ENCODE results near the gene P3H2.

P3H2 gene

GRCh38 chr3:190032923-190033322 is 87.8 kb downstream of the P3H2 start:
- no peaks in the 10 kb centered on the region for H3K36me3 ChIP-seq (ENCODE audit: insufficient read depth, low read length)
- no peaks in the 10 kb centered on the region for H3K9me3 ChIP-seq (ENCODE audit: insufficient read depth, low read length, severe bottlenecking)
- H3K27ac ChIP-seq (ENCODE audit: low read length), result no peak overlapping the region
- H3K9ac ChIP-seq (ENCODE audit: low read depth, low read length), result no peak overlapping the region
- no peaks in the 10 kb centered on the region for H3K4me1 ChIP-seq (ENCODE audit: insufficient read depth, low read length)
- DNase-seq (no peak), ATAC-seq (ENCODE audit: insufficient read depth, low read depth) (no peak)
- no peaks in the 10 kb centered on the region for H3K79me2 ChIP-seq (ENCODE audit: insufficient read depth, low read length)
- H3K4me2 ChIP-seq (ENCODE audit: insufficient read depth, low read length), result no peak overlapping the region
- no peak overlapping the region for H2AFZ ChIP-seq (ENCODE audit: low read depth, low read length)
- no peaks in the 10 kb centered on the region for H3K27me3 ChIP-seq (ENCODE audit: insufficient read depth, low read length, poor library complexity)
- TF ChIP-seq EZH2 (IDR thresholded peaks at IDR 0.05; ENCODE audit: borderline replicate concordance, low read depth, low read length, severe bottlenecking), result no peak
- TF ChIP-seq, protein P1, sequence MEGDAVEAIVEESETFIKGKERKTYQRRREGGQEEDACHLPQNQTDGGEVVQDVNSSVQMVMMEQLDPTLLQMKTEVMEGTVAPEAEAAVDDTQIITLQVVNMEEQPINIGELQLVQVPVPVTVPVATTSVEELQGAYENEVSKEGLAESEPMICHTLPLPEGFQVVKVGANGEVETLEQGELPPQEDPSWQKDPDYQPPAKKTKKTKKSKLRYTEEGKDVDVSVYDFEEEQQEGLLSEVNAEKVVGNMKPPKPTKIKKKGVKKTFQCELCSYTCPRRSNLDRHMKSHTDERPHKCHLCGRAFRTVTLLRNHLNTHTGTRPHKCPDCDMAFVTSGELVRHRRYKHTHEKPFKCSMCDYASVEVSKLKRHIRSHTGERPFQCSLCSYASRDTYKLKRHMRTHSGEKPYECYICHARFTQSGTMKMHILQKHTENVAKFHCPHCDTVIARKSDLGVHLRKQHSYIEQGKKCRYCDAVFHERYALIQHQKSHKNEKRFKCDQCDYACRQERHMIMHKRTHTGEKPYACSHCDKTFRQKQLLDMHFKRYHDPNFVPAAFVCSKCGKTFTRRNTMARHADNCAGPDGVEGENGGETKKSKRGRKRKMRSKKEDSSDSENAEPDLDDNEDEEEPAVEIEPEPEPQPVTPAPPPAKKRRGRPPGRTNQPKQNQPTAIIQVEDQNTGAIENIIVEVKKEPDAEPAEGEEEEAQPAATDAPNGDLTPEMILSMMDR (IDR thresholded peaks at IDR 0.05; ENCODE audit: borderline replicate concordance, extremely low read depth, low read length, poor library complexity, severe bottlenecking), result no peak
- H3K4me3 ChIP-seq (ENCODE audit: low read depth in 1 of 2, low read length in 2 of 2), result no peak overlapping the region
- no peaks in the 10 kb centered on the region for H4K20me1 ChIP-seq (ENCODE audit: insufficient read depth, low read length)

DNA sequence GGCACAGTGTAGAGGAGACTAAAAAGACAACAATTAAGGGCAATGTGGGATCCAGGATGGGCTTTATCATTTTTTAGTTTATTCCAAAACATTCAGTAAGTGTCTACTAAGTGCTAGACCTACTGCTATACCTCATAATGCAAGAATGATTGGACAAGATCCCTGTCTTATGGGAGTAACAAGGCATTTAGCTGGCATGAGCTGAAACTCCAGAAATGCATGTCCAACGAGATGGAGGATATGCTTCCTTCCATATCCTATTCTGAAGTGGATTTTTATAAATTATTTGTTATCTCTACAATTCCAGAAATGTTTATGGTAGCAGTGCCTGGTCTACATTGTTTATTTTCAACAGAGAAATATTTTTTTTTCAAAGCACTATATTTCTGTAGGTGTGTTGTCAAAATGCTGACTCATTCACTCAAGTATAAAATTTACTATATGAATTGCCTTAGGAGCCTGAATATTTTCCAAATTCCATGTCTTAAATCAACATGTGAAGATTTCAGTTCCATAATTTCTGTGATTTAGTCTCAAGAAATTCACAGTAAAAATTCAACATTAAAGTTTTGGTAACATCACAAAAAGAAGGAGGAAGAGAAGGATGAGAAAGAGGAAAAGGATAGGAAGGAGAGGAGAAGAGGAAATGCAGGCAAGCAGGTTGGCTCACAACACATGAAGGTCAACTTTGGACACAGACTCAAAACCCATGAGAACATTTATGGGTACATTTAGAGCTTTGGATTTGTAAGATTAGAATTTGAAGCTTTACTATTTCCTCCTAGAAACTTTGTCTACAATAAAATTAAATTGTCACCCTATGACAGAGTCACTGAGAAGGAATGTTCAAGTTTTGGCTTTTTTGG is 88.6 kb downstream of the P3H2 start:
- H3K4me2 ChIP-seq (ENCODE audit: insufficient read depth, low read length), result no peak overlapping the region
- H3K79me2 ChIP-seq (ENCODE audit: insufficient read depth, low read length), result no peaks in the 10 kb centered on the region
- no peaks in the 10 kb centered on the region for H3K36me3 ChIP-seq (ENCODE audit: insufficient read depth, low read length)
- no peak overlapping the region for H3K4me3 ChIP-seq (ENCODE audit: low read depth in 1 of 2, low read length in 2 of 2)
- DNase-seq (no peak), ATAC-seq (ENCODE audit: insufficient read depth, low read depth) (no peak)
- no peak for TF ChIP-seq EZH2 (IDR thresholded peaks at IDR 0.05; ENCODE audit: borderline replicate concordance, low read depth, low read length, severe bottlenecking)
- TF ChIP-seq, protein P1 (IDR thresholded peaks at IDR 0.05; ENCODE audit: borderline replicate concordance, extremely low read depth, low read length, poor library complexity, severe bottlenecking), result no peak
- no peaks in the 10 kb centered on the region for H3K27me3 ChIP-seq (ENCODE audit: insufficient read depth, low read length, poor library complexity)
- H2AFZ ChIP-seq (ENCODE audit: low read depth, low read length), result no peak overlapping the region
- no peak overlapping the region for H3K9ac ChIP-seq (ENCODE audit: low read depth, low read length)
- H3K4me1 ChIP-seq (ENCODE audit: insufficient read depth, low read length), result no peaks in the 10 kb centered on the region
- H4K20me1 ChIP-seq (ENCODE audit: insufficient read depth, low read length), result no peaks in the 10 kb centered on the region
- no peak overlapping the region for H3K27ac ChIP-seq (ENCODE audit: low read length)
- no peaks in the 10 kb centered on the region for H3K9me3 ChIP-seq (ENCODE audit: insufficient read depth, low read length, severe bottlenecking)

DNA sequence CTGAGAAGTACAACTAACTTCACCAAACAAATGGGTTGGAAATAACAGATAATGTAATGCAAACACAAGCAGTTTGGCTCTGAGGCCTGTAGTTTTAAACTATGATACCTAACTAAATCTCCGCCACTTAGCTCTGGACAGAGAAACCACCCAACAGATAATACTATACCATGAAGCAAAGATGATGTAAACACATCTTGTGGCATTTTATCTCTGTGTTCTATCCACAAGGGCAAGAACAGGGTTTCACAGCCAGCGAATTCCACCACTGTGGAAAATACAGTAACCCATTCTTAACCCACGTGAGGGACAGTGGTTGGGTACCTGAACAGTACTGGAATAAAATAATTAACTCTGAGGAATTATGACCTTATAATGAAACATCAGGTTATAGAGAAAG is 93.6 kb downstream of the P3H2 start:
- no peak overlapping the region for H3K9ac ChIP-seq (ENCODE audit: low read depth, low read length)
- no peaks in the 10 kb centered on the region for H3K27me3 ChIP-seq (ENCODE audit: insufficient read depth, low read length, poor library complexity)
- no peaks in the 10 kb centered on the region for H3K36me3 ChIP-seq (ENCODE audit: insufficient read depth, low read length)
- H2AFZ ChIP-seq (ENCODE audit: low read depth, low read length), result no peak overlapping the region
- no peak overlapping the region for H3K27ac ChIP-seq (ENCODE audit: low read length)
- no peaks in the 10 kb centered on the region for H3K9me3 ChIP-seq (ENCODE audit: insufficient read depth, low read length, severe bottlenecking)
- no peak overlapping the region for H3K4me2 ChIP-seq (ENCODE audit: insufficient read depth, low read length)
- no peaks in the 10 kb centered on the region for H3K79me2 ChIP-seq (ENCODE audit: insufficient read depth, low read length)
- no peaks in the 10 kb centered on the region for H3K4me1 ChIP-seq (ENCODE audit: insufficient read depth, low read length)
- TF ChIP-seq, protein P1 (IDR thresholded peaks at IDR 0.05; ENCODE audit: borderline replicate concordance, extremely low read depth, low read length, poor library complexity, severe bottlenecking), result no peak
- no peak for TF ChIP-seq EZH2 (IDR thresholded peaks at IDR 0.05; ENCODE audit: borderline replicate concordance, low read depth, low read length, severe bottlenecking)
- no peak overlapping the region for H3K4me3 ChIP-seq (ENCODE audit: low read depth in 1 of 2, low read length in 2 of 2)
- ATAC-seq (ENCODE audit: insufficient read depth, low read depth) (no peak), DNase-seq (no peak)
- H4K20me1 ChIP-seq (ENCODE audit: insufficient read depth, low read length), result no peaks in the 10 kb centered on the region
